ES-I3 (cell line): Measurements from ENCODE around the gene SMYD5.
"Not testable (repeated sequence)": the region's sequence is repeated elsewhere in the genome, so short reads cannot be mapped to it uniquely, and the experiment has no call there.

Experiments
- H3K36me3 ChIP-seq: 2 replicates; pipeline ENCODE4 v1.6.1; 2013; ENCODE audit warnings: mild to moderate bottlenecking, low read length, control low read depth, moderate library complexity; ENCODE audit not compliant: insufficient read depth
- H3K4me1 ChIP-seq: 2 replicates; pipeline ENCODE4 v1.6.1; 2013; ENCODE audit warnings: mild to moderate bottlenecking, control low read depth, low read length; ENCODE audit not compliant: insufficient read depth
- H3K9ac ChIP-seq: 2 replicates; pipeline ENCODE4 v1.6.1; 2013; ENCODE audit warnings: low read depth, mild to moderate bottlenecking, low read length, moderate library complexity
- H3K9me3 ChIP-seq: 2 replicates; pipeline ENCODE4 v1.6.1; 2013; ENCODE audit warnings: mild to moderate bottlenecking, low read length, moderate library complexity; ENCODE audit not compliant: control insufficient read depth, insufficient read depth

Gene SMYD5

GRCh38 chr2:73256618-73256922, 42.5 kb downstream of the SMYD5 start:
- Histone ChIP-seq H3K4me1 (peaks cover 3% of the 10 kb centered on the region; the same call in 1 of the 2 replicates), H3K9ac (no peak overlapping the region), H3K9me3 (no peaks in the 10 kb centered on the region), H3K36me3 (peaks cover 15% of the 10 kb centered on the region; the same call in 1 of the 2 replicates)

DNA sequence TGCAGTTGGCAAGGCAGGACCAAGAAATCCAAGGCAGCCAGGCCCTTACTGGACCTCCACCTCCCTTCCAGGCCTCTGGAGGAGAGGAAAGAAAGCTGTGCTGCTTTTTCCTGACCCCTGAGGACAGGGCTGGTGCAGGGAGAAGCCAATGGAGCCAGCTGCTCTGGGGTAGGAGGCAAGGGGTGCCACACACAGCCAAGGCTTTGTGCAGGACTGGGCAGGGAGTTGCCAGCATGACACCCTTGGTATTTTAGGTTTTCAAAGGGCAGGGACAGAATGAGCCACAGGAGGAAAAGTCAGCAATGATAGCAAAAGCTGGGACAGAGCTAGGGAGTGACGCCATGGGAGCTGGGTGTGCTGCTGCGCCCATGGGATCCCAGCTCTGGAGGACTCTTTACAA, 43.0 kb downstream of the SMYD5 start:
- Histone ChIP-seq H3K4me1 (peaks cover 3% of the 10 kb centered on the region; the same call in 1 of the 2 replicates), H3K9ac (no peak overlapping the region), H3K36me3 (peaks cover 12% of the 10 kb centered on the region; the same call in 1 of the 2 replicates), H3K9me3 (no peaks in the 10 kb centered on the region)

DNA sequence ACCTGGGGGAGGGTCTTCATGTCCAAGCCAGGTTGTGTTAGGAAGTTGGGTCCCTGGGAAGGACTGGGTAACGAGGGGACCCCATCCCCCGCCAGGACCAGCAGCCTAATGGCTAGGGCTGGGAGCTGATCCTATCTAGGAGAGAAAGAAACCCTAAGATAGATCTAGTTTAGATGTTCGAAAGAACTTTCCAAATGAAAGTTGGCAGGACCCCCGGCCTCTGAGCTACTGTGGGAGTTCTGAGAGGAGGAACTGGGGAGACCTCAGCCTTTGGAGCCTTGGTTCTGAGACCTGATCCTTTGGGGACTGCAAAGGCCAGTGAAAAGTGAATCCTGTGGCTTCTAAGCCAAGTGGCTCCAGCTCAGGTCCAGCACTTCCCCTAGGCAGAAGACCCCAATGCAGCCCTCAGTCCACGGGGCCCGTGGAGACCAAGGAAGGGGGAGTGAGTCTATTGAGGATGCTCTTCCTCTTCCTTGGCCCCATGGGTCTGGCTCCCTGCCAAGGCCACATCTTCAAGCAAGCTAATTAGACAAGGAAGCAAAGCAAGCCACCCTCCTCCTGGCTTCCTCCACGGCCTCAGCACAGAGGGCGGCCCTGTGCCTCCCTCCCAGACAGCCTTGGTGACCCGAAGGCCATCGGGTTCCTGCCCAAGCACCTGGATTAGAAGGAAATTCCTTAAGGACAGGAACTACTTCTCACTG, 43.5 kb downstream of the SMYD5 start:
- Histone ChIP-seq H3K9me3 (no peaks in the 10 kb centered on the region), H3K36me3 (peaks cover 11% of the 10 kb centered on the region; the same call in 1 of the 2 replicates), H3K9ac (no peak overlapping the region)

DNA sequence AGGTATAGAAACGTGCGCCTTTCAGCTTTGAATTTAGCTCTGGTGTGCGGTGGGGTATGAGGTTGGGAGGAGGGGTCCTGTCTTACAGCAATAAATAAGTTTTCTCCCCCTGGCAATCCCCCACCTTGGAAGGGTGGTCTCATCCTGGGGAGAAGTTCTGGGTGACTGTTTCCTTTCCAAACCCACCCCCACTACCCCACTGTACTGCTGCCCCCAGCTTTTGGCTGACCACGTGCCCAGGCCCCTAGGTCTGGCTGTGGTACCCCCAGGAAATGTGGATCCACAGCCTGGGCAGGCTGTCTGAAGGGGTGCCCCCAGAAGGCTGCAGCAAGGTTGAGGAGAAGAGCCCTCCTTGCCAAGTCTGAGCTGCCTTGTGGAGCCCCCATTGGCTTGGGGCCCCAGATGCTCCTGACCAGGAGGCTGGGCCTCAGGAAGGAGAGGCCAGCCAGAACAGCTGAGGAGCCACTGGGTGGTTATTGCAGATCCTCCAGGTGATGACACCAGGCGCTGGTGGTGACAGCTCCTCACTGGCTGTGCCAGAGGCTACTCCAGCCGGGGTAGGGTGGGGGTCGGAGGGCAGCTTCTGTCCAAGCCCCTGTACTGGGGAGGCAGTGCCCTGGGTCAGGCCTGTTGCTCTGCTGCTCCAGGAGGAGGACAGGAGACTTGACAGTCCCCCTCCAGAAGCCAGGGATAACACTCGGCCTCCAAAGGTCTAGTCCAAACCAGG, 44.3 kb downstream of the SMYD5 start:
- no peak overlapping the region for H3K9ac ChIP-seq
- H3K36me3 ChIP-seq: peaks cover 6% of the 10 kb centered on the region; the same call in 1 of the 2 replicates

More for the DNA sequence above, 43.5 kb downstream of the SMYD5 start:
- peaks cover 3% of the 10 kb centered on the region; the same call in 1 of the 2 replicates for H3K4me1 ChIP-seq

DNA sequence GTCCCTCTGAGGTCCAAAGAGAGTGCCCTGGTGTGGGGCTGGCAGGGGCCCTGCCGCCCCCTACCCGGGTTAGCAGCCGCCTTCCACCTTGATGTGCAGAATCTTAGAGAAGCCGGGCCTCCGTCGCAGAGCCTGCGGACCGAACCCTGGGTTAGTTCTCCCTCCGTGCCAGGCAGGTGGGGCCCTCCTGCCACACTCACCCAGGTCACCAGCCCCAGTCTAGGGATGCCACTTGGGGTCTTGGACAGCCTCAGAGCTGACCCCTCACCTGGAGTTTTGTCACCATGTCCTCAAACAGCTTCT, 44.8 kb downstream of the SMYD5 start:
- no peak overlapping the region for H3K9ac ChIP-seq
- H3K4me1 ChIP-seq: peaks cover 3% of the 10 kb centered on the region; the same call in 1 of the 2 replicates
- H3K36me3 ChIP-seq: peaks cover 4% of the 10 kb centered on the region; the same call in 1 of the 2 replicates
- H3K9me3 ChIP-seq: no peaks in the 10 kb centered on the region

More for the DNA sequence above, 44.3 kb downstream of the SMYD5 start:
- no peaks in the 10 kb centered on the region for H3K9me3 ChIP-seq
- H3K4me1 ChIP-seq: peaks cover 3% of the 10 kb centered on the region; the same call in 1 of the 2 replicates

- H3K36me3 ChIP-seq: no peaks in the 10 kb centered on the region
These were observed 45.2 kb downstream of the SMYD5 start for GRCh38 chr2:73259276-73259675.

DNA sequence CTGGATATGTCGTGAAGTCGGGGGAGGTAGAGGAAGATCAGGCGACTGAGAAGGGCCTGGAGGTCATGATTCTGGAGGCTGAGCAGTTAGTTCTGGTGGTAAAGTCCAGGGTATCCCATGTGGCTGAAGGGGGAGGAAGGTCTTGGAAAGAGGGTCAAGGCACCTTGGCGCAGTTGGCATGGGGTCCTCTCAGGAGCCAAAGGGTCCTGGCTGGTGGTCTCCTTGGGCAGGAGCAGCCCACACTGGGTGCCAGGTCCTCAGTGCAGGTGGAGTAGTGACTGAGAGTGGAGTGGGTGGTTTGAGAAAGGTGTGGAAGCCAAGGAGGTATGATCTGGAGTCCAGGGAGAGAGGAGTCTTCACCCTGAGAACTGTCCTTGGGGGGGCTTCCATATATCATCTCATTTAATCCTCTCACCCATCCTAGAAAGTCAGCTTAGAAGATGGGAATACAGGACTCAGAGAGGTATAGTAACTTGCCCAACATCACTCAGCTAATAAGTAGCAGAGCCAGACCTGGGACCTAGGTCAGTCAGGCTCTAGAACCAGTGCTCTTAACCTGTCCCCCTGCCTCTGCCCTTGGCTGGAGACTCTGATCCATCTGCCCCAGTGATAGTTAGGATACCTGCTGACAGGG, 45.8 kb downstream of the SMYD5 start:
- H3K36me3 ChIP-seq: no peaks in the 10 kb centered on the region
- H3K9me3 ChIP-seq: no peaks in the 10 kb centered on the region
- no peak overlapping the region for H3K9ac ChIP-seq
- peaks cover 3% of the 10 kb centered on the region; the same call in 1 of the 2 replicates for H3K4me1 ChIP-seq

More at GRCh38 chr2:73259276-73259675, 45.2 kb downstream of the SMYD5 start:
- no peak overlapping the region for H3K9ac ChIP-seq
- H3K4me1 ChIP-seq: peaks cover 3% of the 10 kb centered on the region; the same call in 1 of the 2 replicates
- H3K9me3 ChIP-seq: no peaks in the 10 kb centered on the region

DNA sequence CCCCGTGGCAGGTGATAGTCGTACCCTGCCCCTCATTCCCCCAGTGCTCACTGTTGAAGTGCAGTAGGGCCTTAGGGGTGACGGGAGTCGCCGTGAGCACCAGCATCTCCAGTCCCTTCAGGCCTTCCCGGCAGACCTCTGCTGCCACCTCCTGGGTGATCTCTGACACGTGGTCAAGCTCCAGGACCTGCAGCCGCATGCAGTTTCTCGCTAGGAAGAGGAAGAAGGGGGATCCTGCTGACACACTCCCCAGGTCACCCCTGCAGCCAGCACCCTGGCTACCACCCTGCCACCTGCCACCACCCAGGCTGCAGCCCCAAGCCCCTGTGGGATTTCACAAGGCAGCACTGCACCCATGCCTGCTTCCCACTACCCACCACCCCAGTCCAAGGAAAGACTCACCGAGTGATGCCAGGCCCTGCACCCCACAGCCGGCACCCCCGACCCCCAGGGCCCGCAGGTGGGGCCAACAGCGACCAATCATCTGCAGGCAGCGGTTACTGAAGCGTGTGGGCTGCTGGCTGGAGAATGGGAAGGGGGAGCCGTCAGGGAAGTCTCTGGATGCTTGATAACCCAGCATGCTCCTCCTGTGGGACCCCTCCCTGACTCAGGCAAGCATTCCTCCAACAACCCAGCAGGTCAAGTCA, 46.4 kb downstream of the SMYD5 start:
- Histone ChIP-seq H3K9me3 (no peaks in the 10 kb centered on the region), H3K36me3 (no peaks in the 10 kb centered on the region), H3K4me1 (peaks cover 3% of the 10 kb centered on the region; the same call in 1 of the 2 replicates), H3K9ac (no peak overlapping the region)

DNA sequence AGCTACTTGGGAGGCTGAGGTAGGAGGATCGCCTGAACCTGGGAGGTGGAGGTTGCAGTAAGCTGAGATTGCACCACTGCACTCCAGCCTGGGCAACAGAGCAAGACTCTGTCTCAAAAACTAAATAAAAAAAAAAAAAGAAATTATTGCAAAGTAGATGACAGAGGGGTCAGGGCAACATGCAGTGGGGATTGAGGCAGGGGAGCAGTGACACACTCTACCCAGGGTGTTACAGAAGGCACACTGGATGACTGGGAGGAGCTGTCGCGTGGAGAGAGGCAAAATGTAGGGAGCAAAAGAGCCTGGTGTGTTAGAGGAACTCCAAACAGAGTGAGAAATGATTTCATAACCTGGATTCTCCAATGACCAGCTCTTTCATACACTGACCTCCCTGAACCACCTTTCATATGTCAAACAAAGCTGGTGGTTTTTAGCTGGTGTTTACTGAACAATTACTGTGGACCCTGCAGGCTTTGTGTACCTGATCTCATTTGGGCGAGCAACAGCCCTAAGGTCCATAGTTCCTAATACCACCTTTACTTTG, 48.1 kb downstream of the SMYD5 start:
- no peaks in the 10 kb centered on the region for H3K36me3 ChIP-seq
- H3K4me1 ChIP-seq: no peaks in the 10 kb centered on the region
- no peaks in the 10 kb centered on the region for H3K9me3 ChIP-seq
- no peak overlapping the region for H3K9ac ChIP-seq

- not testable (repeated sequence) for H3K9ac ChIP-seq, H3K4me1 ChIP-seq, H3K36me3 ChIP-seq, H3K9me3 ChIP-seq
These were observed 48.8 kb downstream of the SMYD5 start for GRCh38 chr2:73262691-73263429.

DNA sequence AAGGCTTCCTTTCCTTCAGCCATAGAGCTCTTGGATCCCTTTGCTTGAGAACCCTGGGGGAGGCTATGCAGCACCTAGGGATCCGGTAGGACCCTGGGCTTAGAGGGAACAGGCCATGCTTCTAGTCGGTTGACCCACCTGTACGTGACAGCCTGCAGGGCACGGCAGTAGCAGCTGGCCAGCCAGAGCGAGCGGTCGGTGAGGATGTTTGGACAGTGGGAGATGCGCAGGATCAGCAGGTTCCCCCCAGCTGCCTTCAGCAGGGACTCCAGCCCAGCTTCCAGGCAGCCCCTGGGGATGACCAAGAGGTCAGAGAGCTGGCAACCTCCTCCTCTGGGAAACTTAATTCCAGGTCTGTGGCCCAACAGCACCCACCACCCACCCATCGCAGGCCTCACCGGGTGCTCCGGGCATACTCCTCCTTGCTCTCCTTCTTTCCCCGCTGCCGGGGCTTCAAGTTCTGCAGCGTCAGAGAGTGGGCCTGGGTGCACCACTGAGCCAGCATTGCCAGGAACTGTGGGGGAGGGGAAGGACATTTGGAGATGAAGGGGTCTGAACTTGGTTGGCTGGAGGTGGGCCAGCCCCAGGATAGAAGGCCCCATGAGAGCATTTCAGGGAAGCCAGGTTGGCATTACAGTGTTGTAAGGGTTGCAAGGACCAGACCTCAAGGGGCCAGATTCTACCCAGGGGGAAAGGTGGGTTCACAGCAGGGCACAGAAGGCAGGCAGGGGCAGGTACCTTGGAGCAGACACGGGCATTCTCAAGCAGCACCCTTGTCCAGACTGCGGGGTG, 49.7 kb downstream of the SMYD5 start:
- Histone ChIP-seq H3K9me3 (no peaks in the 10 kb centered on the region), H3K4me1 (no peaks in the 10 kb centered on the region), H3K36me3 (no peaks in the 10 kb centered on the region), H3K9ac (no peak overlapping the region)

GRCh38 chr2:73264332-73264606, 50.2 kb downstream of the SMYD5 start:
- Histone ChIP-seq H3K9ac (no peak overlapping the region), H3K4me1 (no peaks in the 10 kb centered on the region), H3K36me3 (no peaks in the 10 kb centered on the region), H3K9me3 (no peaks in the 10 kb centered on the region)

- no peaks in the 10 kb centered on the region for H3K9me3 ChIP-seq
- no peaks in the 10 kb centered on the region for H3K36me3 ChIP-seq
- no peak overlapping the region for H3K9ac ChIP-seq
- no peaks in the 10 kb centered on the region for H3K4me1 ChIP-seq
These were observed 50.7 kb downstream of the SMYD5 start for GRCh38 chr2:73264783-73265182.
